ENCODE results near the gene TMTC1. TPM values are rescaled to one million over a fixed set of nuclear protein-coding genes. Genes with fewer than 3 reads are reported as not detected.
"Not testable (repeated sequence)": the region's sequence is repeated elsewhere in the genome, so short reads cannot be mapped to it uniquely, and the experiment has no call there.

TMTC1 gene
- not detected for polyA plus RNA-seq (ENCODE audit: low read depth in 6 of 6)

- peaks cover 0 to 6% (median 0%) of the 10 kb centered on the region in 3 donors for H3K4me1 Mint-ChIP-seq
- peaks cover 3 to 29% (median 8%) of the 10 kb centered on the region in 7 donors for H3K9me3 Mint-ChIP-seq
- DNase-seq: no peak
- peak within 1 kb of the TSS in 4 of 8 donors; percentile 26 to 48 (median 35) for H3K4me3 Mint-ChIP-seq
- peaks cover 26 to 32% (median 28%) of the 10 kb centered on the region in 3 donors for H3K27me3 Mint-ChIP-seq
- ATAC-seq (ENCODE audit: low read depth in 2 of 2): no peak
- no peaks in the 10 kb centered on the region for H3K36me3 Mint-ChIP-seq
- H3K27ac Mint-ChIP-seq: no peak within 1 kb of the TSS
Measured at GRCh38 chr12:29783773-29784666, at the start of gene TMTC1. Gene TMTC1, minus strand, starts transcription at chr12:29783942. Its CDS starts 191 bp downstream, at chr12:29783751.

GRCh38 chr12:29831173-29831572 is 47.4 kb upstream of the TMTC1 start:
- Mint-ChIP-seq H3K27ac (no peak overlapping the region), H3K4me1 (no peaks in the 10 kb centered on the region), H3K27me3 (no peaks in the 10 kb centered on the region), H3K9me3 (peaks cover 10 to 52% (median 24%) of the 10 kb centered on the region in 7 donors), H3K36me3 (peaks cover 0 to 8% of the 10 kb centered on the region in 2 donors), H3K4me3 (no peak overlapping the region)
- DNase-seq (no peak), ATAC-seq (ENCODE audit: low read depth in 2 of 2) (no peak)

GRCh38 chr12:29830391-29830790 is 46.6 kb upstream of the TMTC1 start:
- DNase-seq: no peak
- ATAC-seq (ENCODE audit: low read depth in 2 of 2): no peak
- peaks cover 0 to 8% of the 10 kb centered on the region in 2 donors for H3K36me3 Mint-ChIP-seq

GRCh38 chr12:29818916-29819623 is 35.3 kb upstream of the TMTC1 start:
- no peaks in the 10 kb centered on the region for H3K4me1 Mint-ChIP-seq
- peaks cover 0 to 9% (median 5%) of the 10 kb centered on the region in 7 donors for H3K9me3 Mint-ChIP-seq
- H3K27ac Mint-ChIP-seq: no peak overlapping the region
- no peak overlapping the region for H3K4me3 Mint-ChIP-seq
- ATAC-seq (ENCODE audit: low read depth in 2 of 2): no peak
- H3K27me3 Mint-ChIP-seq: no peaks in the 10 kb centered on the region
- no peak for DNase-seq
- H3K36me3 Mint-ChIP-seq: no peaks in the 10 kb centered on the region

More at GRCh38 chr12:29830391-29830790, 46.6 kb upstream of the TMTC1 start:
- no peaks in the 10 kb centered on the region for H3K4me1 Mint-ChIP-seq
- peaks cover 10 to 44% (median 22%) of the 10 kb centered on the region in 7 donors for H3K9me3 Mint-ChIP-seq
- no peak overlapping the region for H3K4me3 Mint-ChIP-seq
- no peaks in the 10 kb centered on the region for H3K27me3 Mint-ChIP-seq
- peak overlapping the region in 1 of 6 donors; percentile 60 for H3K27ac Mint-ChIP-seq

GRCh38 chr12:29816874-29817725 is 33.4 kb upstream of the TMTC1 start:
- Mint-ChIP-seq H3K9me3 (peaks cover 2 to 10% (median 6%) of the 10 kb centered on the region in 7 donors), H3K4me1 (no peaks in the 10 kb centered on the region)
- DNase-seq: no peak

GRCh38 chr12:29809616-29810361 is 26.0 kb upstream of the TMTC1 start:
- H3K4me3 Mint-ChIP-seq: not testable (repeated sequence)

More at GRCh38 chr12:29816874-29817725, 33.4 kb upstream of the TMTC1 start:
- ATAC-seq (ENCODE audit: low read depth in 2 of 2): no peak
- H3K27ac Mint-ChIP-seq: no peak overlapping the region
- no peaks in the 10 kb centered on the region for H3K27me3 Mint-ChIP-seq
- no peak overlapping the region for H3K4me3 Mint-ChIP-seq
- no peaks in the 10 kb centered on the region for H3K36me3 Mint-ChIP-seq

GRCh38 chr12:29807129-29807528 is 23.4 kb upstream of the TMTC1 start:
- DNase-seq (no peak), ATAC-seq (ENCODE audit: low read depth in 2 of 2) (no peak)
- Mint-ChIP-seq H3K9me3 (peaks cover under 1 to 7% (median 4%) of the 10 kb centered on the region in 7 donors), H3K4me3 (no peak overlapping the region), H3K36me3 (no peaks in the 10 kb centered on the region), H3K27ac (no peak overlapping the region), H3K4me1 (no peaks in the 10 kb centered on the region), H3K27me3 (no peaks in the 10 kb centered on the region)

More at GRCh38 chr12:29809616-29810361, 26.0 kb upstream of the TMTC1 start:
- H3K4me1 Mint-ChIP-seq; H3K27me3 Mint-ChIP-seq; DNase-seq; ATAC-seq (ENCODE audit: low read depth in 2 of 2); H3K27ac Mint-ChIP-seq; H3K36me3 Mint-ChIP-seq: not testable (repeated sequence)
- peaks cover 0 to 11% (median 4%) of the 10 kb centered on the region in 7 donors for H3K9me3 Mint-ChIP-seq

GRCh38 chr12:29804019-29804418 is 20.3 kb upstream of the TMTC1 start:
- no peak for ATAC-seq (ENCODE audit: low read depth in 2 of 2)
- Mint-ChIP-seq H3K4me1 (no peaks in the 10 kb centered on the region), H3K27me3 (no peaks in the 10 kb centered on the region), H3K36me3 (no peaks in the 10 kb centered on the region), H3K9me3 (peaks cover 5 to 15% (median 6%) of the 10 kb centered on the region in 7 donors), H3K4me3 (no peak overlapping the region), H3K27ac (no peak overlapping the region)
- DNase-seq: no peak

- Mint-ChIP-seq H3K27ac (no peak overlapping the region), H3K4me1 (no peaks in the 10 kb centered on the region), H3K36me3 (no peaks in the 10 kb centered on the region), H3K27me3 (no peaks in the 10 kb centered on the region), H3K9me3 (peaks cover 4 to 14% (median 8%) of the 10 kb centered on the region in 7 donors), H3K4me3 (no peak overlapping the region)
- DNase-seq (no peak), ATAC-seq (ENCODE audit: low read depth in 2 of 2) (no peak)
Measured at GRCh38 chr12:29799591-29799990, 15.8 kb upstream of the TMTC1 start.

- H3K4me1 Mint-ChIP-seq: no peaks in the 10 kb centered on the region
- H3K9me3 Mint-ChIP-seq: peaks cover 2 to 14% (median 6%) of the 10 kb centered on the region in 7 donors
- H3K27me3 Mint-ChIP-seq: no peaks in the 10 kb centered on the region
- ATAC-seq (ENCODE audit: low read depth in 2 of 2) (no peak), DNase-seq (no peak)
- H3K27ac Mint-ChIP-seq: no peak overlapping the region
- H3K4me3 Mint-ChIP-seq: no peak overlapping the region
- no peaks in the 10 kb centered on the region for H3K36me3 Mint-ChIP-seq
Measured at GRCh38 chr12:29797565-29798355, 14.0 kb upstream of the TMTC1 start.

GRCh38 chr12:29796823-29797263 is 13.1 kb upstream of the TMTC1 start:
- Mint-ChIP-seq H3K4me1 (no peaks in the 10 kb centered on the region), H3K27ac (no peak overlapping the region), H3K4me3 (no peak overlapping the region), H3K27me3 (no peaks in the 10 kb centered on the region), H3K36me3 (no peaks in the 10 kb centered on the region), H3K9me3 (peaks cover 2 to 10% (median 6%) of the 10 kb centered on the region in 7 donors)
- ATAC-seq (ENCODE audit: low read depth in 2 of 2) (no peak), DNase-seq (no peak)

GRCh38 chr12:29795715-29796114 is 12.0 kb upstream of the TMTC1 start:
- Mint-ChIP-seq H3K4me3 (no peak overlapping the region), H3K9me3 (peaks cover 0 to 5% (median 2%) of the 10 kb centered on the region in 7 donors), H3K4me1 (no peaks in the 10 kb centered on the region), H3K36me3 (no peaks in the 10 kb centered on the region), H3K27me3 (no peaks in the 10 kb centered on the region), H3K27ac (no peak overlapping the region)
- no peak for ATAC-seq (ENCODE audit: low read depth in 2 of 2)
- no peak for DNase-seq
